Measurements from ENCODE around the gene PKHD1.

GRCh38 chr6:51934098-51934497, 153.3 kb downstream of the PKHD1 start:
- peak; percentile 49 for TF ChIP-seq CTCF (IDR thresholded peaks at IDR 0.05; ENCODE audit: low read length)
- no peak for TF ChIP-seq EZH2 (IDR thresholded peaks at IDR 0.05; ENCODE audit: borderline replicate concordance, low read length)

All from OCI-LY1 (cell line).